EH (cell line): ENCODE results near the gene SPAG9.

Experiments used
- DNase-seq: peaks from one replicate; pipeline ENCODE4 v3.0.0-alpha.2; 2015; ENCODE audit warnings: low read depth

The SPAG9 gene, protein sequence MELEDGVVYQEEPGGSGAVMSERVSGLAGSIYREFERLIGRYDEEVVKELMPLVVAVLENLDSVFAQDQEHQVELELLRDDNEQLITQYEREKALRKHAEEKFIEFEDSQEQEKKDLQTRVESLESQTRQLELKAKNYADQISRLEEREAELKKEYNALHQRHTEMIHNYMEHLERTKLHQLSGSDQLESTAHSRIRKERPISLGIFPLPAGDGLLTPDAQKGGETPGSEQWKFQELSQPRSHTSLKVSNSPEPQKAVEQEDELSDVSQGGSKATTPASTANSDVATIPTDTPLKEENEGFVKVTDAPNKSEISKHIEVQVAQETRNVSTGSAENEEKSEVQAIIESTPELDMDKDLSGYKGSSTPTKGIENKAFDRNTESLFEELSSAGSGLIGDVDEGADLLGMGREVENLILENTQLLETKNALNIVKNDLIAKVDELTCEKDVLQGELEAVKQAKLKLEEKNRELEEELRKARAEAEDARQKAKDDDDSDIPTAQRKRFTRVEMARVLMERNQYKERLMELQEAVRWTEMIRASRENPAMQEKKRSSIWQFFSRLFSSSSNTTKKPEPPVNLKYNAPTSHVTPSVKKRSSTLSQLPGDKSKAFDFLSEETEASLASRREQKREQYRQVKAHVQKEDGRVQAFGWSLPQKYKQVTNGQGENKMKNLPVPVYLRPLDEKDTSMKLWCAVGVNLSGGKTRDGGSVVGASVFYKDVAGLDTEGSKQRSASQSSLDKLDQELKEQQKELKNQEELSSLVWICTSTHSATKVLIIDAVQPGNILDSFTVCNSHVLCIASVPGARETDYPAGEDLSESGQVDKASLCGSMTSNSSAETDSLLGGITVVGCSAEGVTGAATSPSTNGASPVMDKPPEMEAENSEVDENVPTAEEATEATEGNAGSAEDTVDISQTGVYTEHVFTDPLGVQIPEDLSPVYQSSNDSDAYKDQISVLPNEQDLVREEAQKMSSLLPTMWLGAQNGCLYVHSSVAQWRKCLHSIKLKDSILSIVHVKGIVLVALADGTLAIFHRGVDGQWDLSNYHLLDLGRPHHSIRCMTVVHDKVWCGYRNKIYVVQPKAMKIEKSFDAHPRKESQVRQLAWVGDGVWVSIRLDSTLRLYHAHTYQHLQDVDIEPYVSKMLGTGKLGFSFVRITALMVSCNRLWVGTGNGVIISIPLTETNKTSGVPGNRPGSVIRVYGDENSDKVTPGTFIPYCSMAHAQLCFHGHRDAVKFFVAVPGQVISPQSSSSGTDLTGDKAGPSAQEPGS (N-terminal part only)

GRCh38 chr17:51120739-51121619 lies at the start of gene SPAG9:
Gene SPAG9 (minus strand): TSS chr17:51120868. CDS start chr17:51120656, 212 bp downstream.
- peak; percentile 97 for DNase-seq

GRCh38 chr17:51169340-51169739 lies 48.7 kb upstream of the SPAG9 start:
- DNase-seq = no peak

DNA sequence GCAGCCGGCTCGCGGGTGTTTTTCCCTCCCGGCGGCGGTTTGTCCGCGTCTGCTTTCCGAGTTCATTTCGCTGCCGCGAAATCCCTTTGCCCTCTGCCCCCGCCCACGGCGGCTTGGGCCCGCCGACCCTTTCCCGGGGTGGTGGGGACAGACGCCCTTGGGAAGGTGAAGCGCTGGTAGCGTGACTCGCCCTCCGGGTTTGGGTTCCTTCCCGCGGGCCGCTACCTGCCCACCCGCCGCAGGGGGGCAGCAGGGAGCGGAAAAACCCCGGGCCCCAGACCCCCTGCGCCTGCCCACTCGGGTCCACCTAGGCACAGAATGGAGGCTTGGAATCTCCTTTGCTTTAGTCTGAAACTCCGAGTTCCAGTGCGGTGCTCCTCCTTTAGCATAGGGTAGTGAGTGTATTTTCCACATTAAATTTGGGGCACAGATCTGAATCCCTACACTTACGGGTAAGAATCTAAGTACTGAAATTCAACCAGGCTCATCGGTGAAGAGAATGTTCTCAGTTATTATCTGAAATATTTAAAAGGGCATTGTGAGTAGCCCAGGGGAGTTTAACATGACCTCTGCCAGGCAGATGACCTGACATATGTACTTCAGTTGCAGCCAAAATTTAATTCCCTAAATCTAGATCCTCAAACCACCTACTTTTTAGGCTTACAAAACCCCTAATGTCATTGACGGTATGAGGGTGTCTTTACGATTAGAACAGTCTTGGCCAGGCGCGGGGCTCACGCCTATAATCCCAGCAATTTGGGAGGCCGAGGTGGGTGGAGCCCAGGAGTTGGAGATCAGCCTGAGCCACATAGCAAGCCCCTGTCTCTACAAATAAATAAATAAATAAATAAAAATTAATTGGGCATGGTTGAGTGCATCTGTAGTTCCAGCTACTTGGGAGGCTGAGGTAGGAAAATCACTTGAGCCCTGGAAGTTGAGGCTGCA lies 46.6 kb upstream of the SPAG9 start:
- DNase-seq = peak; percentile 56

GRCh38 chr17:51166198-51166986 lies 45.7 kb upstream of the SPAG9 start, which contains the start of gene NME2:
Gene NME2 (plus strand): TSS chr17:51166411. CDS start chr17:51166831, 420 bp downstream.
- DNase-seq = peak; percentile 88

DNA sequence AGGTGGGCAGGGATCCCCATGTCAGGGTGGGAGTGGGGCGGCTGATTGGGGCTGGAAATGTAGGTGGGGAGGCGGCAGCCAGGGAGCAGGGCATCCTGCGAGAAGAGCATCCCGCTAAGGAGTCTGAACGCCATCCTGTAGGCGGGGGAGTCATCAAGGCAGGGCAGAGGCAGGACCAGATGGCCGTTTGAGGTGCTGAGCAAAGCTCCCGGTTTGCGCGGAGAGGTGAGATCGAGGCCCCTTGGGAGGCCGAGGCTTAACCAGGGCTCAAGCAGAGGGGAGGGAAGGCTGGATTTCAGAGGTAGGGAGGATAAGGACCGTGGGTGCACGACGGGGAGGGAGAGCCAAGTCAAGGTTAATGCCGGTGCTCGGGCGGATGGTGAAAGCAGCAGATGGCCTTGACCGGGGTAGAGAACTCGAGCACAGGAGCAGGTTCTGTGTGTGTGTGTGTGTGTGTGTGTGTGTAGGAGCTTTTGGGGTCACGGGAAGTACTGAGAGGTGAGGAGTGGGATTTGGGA lies 45.1 kb upstream of the SPAG9 start:
- no peak for DNase-seq

DNA sequence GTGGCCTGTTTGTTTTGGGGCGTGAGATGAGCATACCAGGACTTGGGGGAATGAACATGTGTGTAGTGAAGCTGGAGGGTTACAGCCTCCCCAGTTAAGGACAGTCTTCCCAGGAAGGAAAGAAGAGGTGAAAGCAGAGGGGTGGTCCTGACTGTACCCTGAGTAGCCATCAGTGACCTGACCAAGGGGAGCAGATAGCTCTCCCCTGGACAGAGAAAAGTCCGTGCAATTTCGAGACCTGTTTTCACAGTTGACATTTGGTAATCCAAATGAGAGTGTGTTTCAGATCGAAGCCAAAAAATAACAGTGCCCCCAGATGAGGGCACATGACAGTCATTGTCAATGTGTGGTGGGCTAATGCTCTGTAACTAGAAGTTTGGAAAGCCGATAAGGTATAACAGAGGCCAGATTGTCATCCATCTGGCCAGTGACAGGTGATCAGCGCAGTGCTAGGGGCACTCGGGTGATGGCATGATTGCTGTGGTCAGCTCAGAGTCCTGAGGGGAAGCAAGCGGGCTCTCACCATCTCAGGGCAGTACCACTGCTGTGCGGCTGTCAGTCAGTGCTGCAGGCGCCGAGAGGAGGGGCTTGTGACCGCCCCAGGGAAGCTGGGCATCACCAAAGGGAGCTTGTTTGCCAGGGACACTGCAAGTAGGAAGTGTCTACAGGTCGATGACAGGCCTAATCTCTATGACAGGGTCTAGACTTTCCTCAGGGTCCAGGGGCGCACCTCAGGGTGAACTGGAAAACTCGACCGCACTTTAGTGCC lies 44.4 kb upstream of the SPAG9 start:
- no peak for DNase-seq

- no peak for DNase-seq
These were observed 40.9 kb upstream of the SPAG9 start for GRCh38 chr17:51161541-51161940.

- DNase-seq = no peak
These were observed 38.9 kb upstream of the SPAG9 start for GRCh38 chr17:51159604-51160003.

- no peak for DNase-seq
These were observed 34.7 kb upstream of the SPAG9 start for GRCh38 chr17:51155416-51155815.

DNA sequence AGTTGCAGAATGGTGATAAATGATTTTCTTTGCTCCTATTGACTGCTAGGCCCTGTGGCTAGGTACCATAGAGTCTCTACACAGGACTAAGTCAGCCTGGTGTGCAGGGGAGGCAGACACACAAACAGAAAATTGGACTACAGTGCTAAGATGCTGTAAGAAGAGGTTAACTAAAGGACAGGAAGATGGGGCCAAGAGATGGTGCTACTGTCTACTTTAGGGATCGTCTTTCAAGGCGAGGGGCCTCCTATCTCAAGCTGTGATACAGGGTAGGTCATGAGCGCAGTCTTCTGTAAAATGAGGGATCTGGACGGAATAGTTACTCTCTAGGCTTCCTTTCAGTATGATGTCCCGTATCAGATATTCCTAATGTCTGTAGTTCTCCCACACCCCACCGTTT lies 33.5 kb upstream of the SPAG9 start:
- peak; percentile 41 for DNase-seq

DNA sequence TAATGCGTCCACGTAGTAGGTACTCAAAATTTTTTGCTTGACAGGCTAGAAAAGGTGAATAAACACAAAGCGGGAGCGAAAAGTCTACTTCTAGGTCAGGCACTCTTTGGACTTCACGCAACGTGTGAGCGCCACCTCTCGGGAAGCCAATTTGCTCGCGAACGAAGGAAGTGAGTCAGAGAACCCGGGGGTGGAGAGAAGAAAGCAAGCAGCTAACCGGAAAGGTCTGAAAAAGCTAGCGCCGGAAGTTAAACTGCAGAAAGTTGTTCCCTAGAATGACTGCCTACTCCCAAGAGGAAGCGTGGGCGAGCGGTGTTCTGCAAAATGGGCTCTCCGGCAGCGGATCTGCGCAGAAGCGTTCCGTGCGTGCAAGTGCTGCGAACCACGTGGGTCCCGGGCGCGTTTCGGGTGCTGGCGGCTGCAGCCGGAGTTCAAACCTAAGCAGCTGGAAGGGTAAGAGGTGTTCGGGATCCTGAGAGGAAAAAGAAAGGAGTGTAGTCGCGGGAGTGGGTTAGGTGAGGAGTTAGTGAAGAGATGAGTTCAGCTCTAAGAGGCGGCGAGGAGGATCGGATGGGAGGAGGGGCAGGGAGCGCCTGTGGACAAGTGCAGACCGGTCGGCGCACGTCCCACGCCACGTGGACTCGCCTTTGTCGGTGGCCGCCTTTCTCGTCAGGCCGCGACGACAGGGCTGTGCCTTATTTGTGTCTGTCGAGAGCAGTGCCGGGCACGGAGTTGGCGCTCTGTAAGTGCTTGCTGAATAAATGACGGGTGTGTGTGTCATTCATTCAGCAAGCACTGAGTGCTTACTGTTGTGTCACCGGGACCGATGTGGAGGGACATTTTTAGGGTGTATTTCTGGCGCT lies 32.8 kb upstream of the SPAG9 start, which contains the start of gene NME1:
Gene NME1, plus strand, starts transcription at position 350 of the 863 bp plus-strand sequence. CDS start 2,096 bp downstream, outside the sequence.
- DNase-seq = peak; percentile 99

- DNase-seq = peak; percentile 35
These were observed 32.1 kb upstream of the SPAG9 start for GRCh38 chr17:51152766-51153209.

- no peak for DNase-seq
These were observed 30.3 kb upstream of the SPAG9 start for GRCh38 chr17:51150932-51151331.

GRCh38 chr17:51149163-51149562 lies 28.5 kb upstream of the SPAG9 start:
- no peak for DNase-seq

GRCh38 chr17:51147650-51148049 lies 27.0 kb upstream of the SPAG9 start:
- peak; percentile 40 for DNase-seq

GRCh38 chr17:51144266-51145022 lies 23.8 kb upstream of the SPAG9 start:
- DNase-seq = no peak
